Skeletal muscle tissue (tissue), 5 donors: ENCODE results near the gene ZNF689. TPM values are rescaled to one million over a fixed set of nuclear protein-coding genes. Genes with fewer than 3 reads are reported as not detected.

ENCODE experiments used
- H3K27ac ChIP-seq: one replicate; pipeline ENCODE4 v1.7.0; 2013; ENCODE audit warnings: mild to moderate bottlenecking, low read depth, low read length, inconsistent platforms
- H3K27me3 ChIP-seq, 3 donors: one replicate each; pipeline ENCODE4 v1.7.0; 2013; ENCODE audit warnings: low read length in 3 of 3; ENCODE audit not compliant: control insufficient read depth in 3 of 3, insufficient read depth in 3 of 3
- H3K36me3 ChIP-seq, 3 donors: one replicate each; pipeline ENCODE4 v1.7.0; 2013; ENCODE audit warnings: low read length in 3 of 3; ENCODE audit not compliant: control insufficient read depth in 3 of 3, insufficient read depth in 3 of 3
- H3K4me1 ChIP-seq, 3 donors: one replicate each; pipeline ENCODE4 v1.7.0; 2013; ENCODE audit warnings: low read length in 3 of 3, mild to moderate bottlenecking in 3 of 3; ENCODE audit not compliant: control insufficient read depth in 3 of 3, insufficient read depth in 3 of 3
- H3K4me3 ChIP-seq, 3 donors: one replicate each; pipeline ENCODE4 v1.7.0; 2013; ENCODE audit warnings: low read length in 3 of 3
- H3K9ac ChIP-seq, 3 donors: one replicate each; pipeline ENCODE4 v1.7.0; 2013; ENCODE audit warnings: low read length in 3 of 3, mild to moderate bottlenecking in 3 of 3, moderate library complexity in 2 of 3, low read depth in 1 of 3
- H3K9me3 ChIP-seq, 3 donors: one replicate each; pipeline ENCODE4 v1.7.0; 2013; ENCODE audit warnings: low read length in 3 of 3; ENCODE audit not compliant: control insufficient read depth in 3 of 3
- small RNA-seq: library from RNA; depleted of rRNA; stranded (forward); fragments of <200 nt; gene quantifications from one replicate; pipeline ENCODE3, GENCODE V24; 2014
- total RNA-seq: library from RNA; depleted of rRNA; stranded (reverse); fragments of >200 nt; gene quantifications from one replicate; pipeline ENCODE4 v1.2.3, GENCODE V29; 2014
- donor health status: Osteomylitis.

ZNF689 gene
- total RNA-seq, 1 donor from 2014 or later: 4.7 TPM

DNA sequence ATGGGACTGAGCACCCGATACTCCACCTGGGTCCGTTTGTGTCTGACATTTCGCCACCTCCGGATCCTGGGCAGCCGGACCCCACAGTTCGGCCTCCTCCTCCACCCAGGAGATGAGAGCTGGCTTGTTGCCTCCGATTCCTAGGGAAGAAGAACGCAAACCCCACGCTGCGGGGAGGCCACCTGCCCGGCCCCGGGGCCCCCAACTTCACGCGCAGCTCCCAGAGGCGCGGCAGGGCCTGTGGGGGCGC is 52.6 kb downstream of the ZNF689 start:
- Histone ChIP-seq H3K9ac (peak overlapping the region; percentile 89 to 95 (median 94)), H3K4me3 (peak overlapping the region; percentile 80 to 88 (median 86)), H3K9me3 (no peaks in the 10 kb centered on the region), H3K36me3 (peaks cover 13 to 23% (median 18%) of the 10 kb centered on the region in 3 donors), H3K27me3 (peaks cover 0 to 2% (median 0%) of the 10 kb centered on the region in 3 donors), H3K27ac (peak overlapping the region; percentile 97), H3K4me1 (peaks cover 26 to 35% (median 27%) of the 10 kb centered on the region in 3 donors)

DNA sequence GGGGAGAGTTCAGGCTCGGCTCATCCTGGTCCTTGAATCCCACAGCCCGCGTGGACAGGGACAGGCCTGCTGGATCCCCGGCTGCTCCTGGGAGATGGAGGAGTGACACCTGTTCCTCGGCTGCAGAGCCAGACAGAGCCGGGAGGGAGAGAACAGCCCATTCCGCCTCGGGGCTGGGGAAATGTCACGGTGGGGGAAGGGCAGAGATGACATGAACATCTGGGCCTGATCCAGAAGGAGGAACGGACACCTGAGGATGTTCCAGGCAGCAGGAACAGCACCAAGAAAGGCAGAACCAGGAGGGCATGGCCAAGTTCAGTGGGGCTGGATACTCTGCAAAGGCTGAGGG is 54.1 kb downstream of the ZNF689 start:
- Histone ChIP-seq H3K4me3 (no peak overlapping the region), H3K4me1 (peaks cover 26 to 34% (median 27%) of the 10 kb centered on the region in 3 donors), H3K36me3 (peaks cover 13 to 24% (median 19%) of the 10 kb centered on the region in 3 donors), H3K27ac (no peak overlapping the region), H3K9ac (peak overlapping the region in 1 of 3 donors; percentile 33), H3K27me3 (no peaks in the 10 kb centered on the region), H3K9me3 (no peaks in the 10 kb centered on the region)

DNA sequence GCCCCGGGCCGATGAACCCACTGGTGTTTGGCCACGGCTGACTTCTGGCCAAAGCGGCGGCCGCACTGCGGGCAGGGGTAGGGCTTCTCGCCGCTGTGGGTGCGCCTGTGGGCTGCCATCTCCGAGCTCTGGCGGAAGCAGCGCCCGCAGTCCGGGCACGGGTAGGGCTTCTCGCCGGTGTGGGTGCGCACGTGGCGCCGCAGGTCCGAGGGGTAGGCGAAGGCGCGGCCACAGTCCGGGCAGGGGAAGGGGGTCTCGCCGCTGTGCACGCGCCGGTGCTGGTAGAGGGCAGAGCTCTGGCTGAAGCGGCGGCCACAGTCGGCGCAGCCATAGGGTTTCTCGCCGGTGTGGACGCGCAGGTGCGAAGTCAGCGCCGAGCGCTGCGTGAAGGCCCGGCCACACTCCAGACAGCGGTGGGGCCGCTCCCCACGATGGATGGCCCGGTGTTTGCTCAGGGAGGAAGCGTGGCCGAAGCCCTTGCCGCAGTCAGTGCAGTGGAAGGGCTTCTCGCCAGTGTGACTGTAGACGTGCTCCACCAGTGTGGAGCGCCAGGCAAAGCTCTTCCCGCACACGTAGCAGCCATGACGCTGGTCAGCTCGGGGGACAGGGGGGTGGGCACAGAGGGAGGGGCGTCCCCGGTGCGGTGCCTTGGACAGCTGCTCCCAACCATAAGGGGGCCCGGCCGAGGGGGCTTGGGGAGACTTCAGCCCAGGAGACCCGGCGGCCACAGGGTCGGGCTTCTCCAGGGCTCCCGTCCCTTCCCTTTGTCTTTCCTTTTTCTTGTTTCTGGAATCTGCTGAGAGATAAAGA is 54.7 kb downstream of the ZNF689 start:
- Histone ChIP-seq H3K27me3 (no peaks in the 10 kb centered on the region), H3K4me3 (no peak overlapping the region), H3K9ac (no peak overlapping the region), H3K4me1 (peaks cover 23 to 31% (median 24%) of the 10 kb centered on the region in 3 donors), H3K27ac (no peak overlapping the region), H3K9me3 (no peaks in the 10 kb centered on the region), H3K36me3 (peaks cover 13 to 24% (median 19%) of the 10 kb centered on the region in 3 donors)

- Histone ChIP-seq H3K4me1 (peaks cover 23 to 31% (median 24%) of the 10 kb centered on the region in 3 donors), H3K4me3 (no peak overlapping the region), H3K27ac (no peak overlapping the region), H3K9me3 (no peaks in the 10 kb centered on the region), H3K9ac (no peak overlapping the region), H3K36me3 (peaks cover 13 to 24% (median 19%) of the 10 kb centered on the region in 3 donors), H3K27me3 (no peaks in the 10 kb centered on the region)
Measured at GRCh38 chr16:30554557-30555314, 55.5 kb downstream of the ZNF689 start.

GRCh38 chr16:30553393-30553899 is 56.7 kb downstream of the ZNF689 start:
- Histone ChIP-seq H3K27ac (no peak overlapping the region), H3K4me1 (peaks cover 17 to 32% (median 23%) of the 10 kb centered on the region in 3 donors), H3K27me3 (no peaks in the 10 kb centered on the region)

DNA sequence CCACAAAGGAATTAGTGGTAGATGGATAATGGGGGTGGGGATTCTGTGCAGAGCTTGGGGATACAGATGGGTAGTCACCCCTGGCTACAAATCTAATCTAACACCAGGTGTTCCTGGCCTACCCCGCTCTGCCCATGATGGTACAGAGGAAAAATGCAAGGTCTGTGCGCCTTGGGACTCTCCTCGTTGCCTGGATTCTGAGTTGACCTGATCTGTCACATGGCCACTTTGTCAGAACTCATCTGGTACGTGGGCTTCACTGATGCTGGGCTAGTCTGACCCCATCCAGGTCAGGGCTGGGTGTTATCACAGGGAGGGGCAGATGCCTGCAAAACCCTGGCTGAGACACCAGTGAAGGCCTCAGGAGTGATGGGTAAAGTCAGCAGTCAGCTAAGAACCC is 57.2 kb downstream of the ZNF689 start:
- no peak overlapping the region for H3K27ac ChIP-seq
- no peaks in the 10 kb centered on the region for H3K27me3 ChIP-seq
- H3K4me1 ChIP-seq: peaks cover 17 to 32% (median 23%) of the 10 kb centered on the region in 3 donors
- H3K36me3 ChIP-seq: peaks cover 13 to 24% (median 19%) of the 10 kb centered on the region in 3 donors
- peak overlapping the region in 1 of 3 donors; percentile 0 for H3K9ac ChIP-seq
- no peaks in the 10 kb centered on the region for H3K9me3 ChIP-seq
- H3K4me3 ChIP-seq: no peak overlapping the region

More at GRCh38 chr16:30553393-30553899, 56.7 kb downstream of the ZNF689 start:
- Histone ChIP-seq H3K4me3 (no peak overlapping the region), H3K36me3 (peaks cover 13 to 24% (median 19%) of the 10 kb centered on the region in 3 donors), H3K9me3 (no peaks in the 10 kb centered on the region), H3K9ac (peak overlapping the region in 1 of 3 donors; percentile 0)

Small RNA genes within 50 kb of the gene (small RNA-seq; reads per million reads assigned to genes)
- gene AC093249.1 (not detected), gene AC093249.4 (not detected)

Other genes with a start within 250 kb of the ZNF689 start
- gene TBC1D10B, start 239.9 kb downstream of the ZNF689 start, total RNA-seq: 24.5 TPM
- 12,119 TPM for gene MYL11, start 235.6 kb downstream of the ZNF689 start, total RNA-seq
- 0.52 TPM for gene SEPTIN1, start 227.8 kb downstream of the ZNF689 start, total RNA-seq
- gene ZNF48, start 215.0 kb downstream of the ZNF689 start, total RNA-seq: 6.3 TPM
- gene ZNF771, start 202.8 kb downstream of the ZNF689 start, total RNA-seq: 5.2 TPM
- gene DCTPP1, start 180.4 kb downstream of the ZNF689 start, total RNA-seq: 26.1 TPM
- 7.3 TPM for gene SEPHS2, start 164.5 kb downstream of the ZNF689 start, total RNA-seq
- 4.2 TPM for gene ITGAL, start 137.6 kb downstream of the ZNF689 start, total RNA-seq
- 23.5 TPM for gene ZNF768, start 83.8 kb downstream of the ZNF689 start, total RNA-seq
- 8.4 TPM for gene ZNF747, start 75.5 kb downstream of the ZNF689 start, total RNA-seq
- gene ZNF764, start 52.0 kb downstream of the ZNF689 start, total RNA-seq: 3.7 TPM
- gene ZNF688, start 38.7 kb downstream of the ZNF689 start, total RNA-seq: 5.7 TPM
- gene ZNF785, start 24.7 kb downstream of the ZNF689 start, total RNA-seq: 10.4 TPM
- 6.8 TPM for gene PRR14, start 40.6 kb upstream of the ZNF689 start, total RNA-seq
- gene FBRS, start 48.0 kb upstream of the ZNF689 start, total RNA-seq: 7.3 TPM
- gene SRCAP, start 88.8 kb upstream of the ZNF689 start, total RNA-seq: 17.2 TPM
- gene PHKG2, start 138.0 kb upstream of the ZNF689 start, total RNA-seq: 3.7 TPM
- 1.6 TPM for gene CFAP119, start 151.7 kb upstream of the ZNF689 start, total RNA-seq
- 50.6 TPM for gene RNF40, start 151.9 kb upstream of the ZNF689 start, total RNA-seq
- 5.7 TPM for gene ZNF629, start 176.8 kb upstream of the ZNF689 start, total RNA-seq